Measurements from ENCODE around the gene C10orf90. TPM values are rescaled to one million over a fixed set of nuclear protein-coding genes. Genes with fewer than 3 reads are reported as not detected.

C10orf90 gene
- total RNA-seq, 2 donors from 2014 or later, result 0.43 TPM; not detected in 1

- DNase-seq (ENCODE audit: low spot score), result no peak
- Histone ChIP-seq H3K27ac (no peak overlapping the region), H3K9me3 (no peaks in the 10 kb centered on the region), H3K36me3 (no peaks in the 10 kb centered on the region), H3K4me1 (no peaks in the 10 kb centered on the region), H3K4me3 (no peak overlapping the region), H3K27me3 (no peaks in the 10 kb centered on the region)
- TF ChIP-seq CTCF (IDR thresholded peaks at IDR 0.05), result no peak
Observed at GRCh38 chr10:126705131-126705530, 34.6 kb upstream of the C10orf90 start.

GRCh38 chr10:126704649-126705048 is 34.2 kb upstream of the C10orf90 start:
- TF ChIP-seq CTCF (IDR thresholded peaks at IDR 0.05), result no peak
- Histone ChIP-seq H3K4me1 (no peaks in the 10 kb centered on the region), H3K27ac (no peak overlapping the region), H3K9me3 (no peaks in the 10 kb centered on the region), H3K4me3 (no peak overlapping the region), H3K36me3 (no peaks in the 10 kb centered on the region), H3K27me3 (no peaks in the 10 kb centered on the region)
- DNase-seq (ENCODE audit: low spot score), result no peak

GRCh38 chr10:126702181-126702580 is 31.7 kb upstream of the C10orf90 start:
- DNase-seq (ENCODE audit: low spot score), result no peak
- Histone ChIP-seq H3K4me1 (no peaks in the 10 kb centered on the region), H3K36me3 (no peaks in the 10 kb centered on the region), H3K4me3 (no peak overlapping the region), H3K9me3 (no peaks in the 10 kb centered on the region), H3K27ac (no peak overlapping the region), H3K27me3 (no peaks in the 10 kb centered on the region)
- TF ChIP-seq CTCF (IDR thresholded peaks at IDR 0.05), result no peak

- Histone ChIP-seq H3K27me3 (no peaks in the 10 kb centered on the region), H3K4me3 (no peak overlapping the region), H3K9me3 (no peaks in the 10 kb centered on the region), H3K36me3 (no peaks in the 10 kb centered on the region), H3K27ac (no peak overlapping the region), H3K4me1 (no peaks in the 10 kb centered on the region)
- no peak for DNase-seq (ENCODE audit: low spot score)
- TF ChIP-seq CTCF (IDR thresholded peaks at IDR 0.05), result no peak
Observed at GRCh38 chr10:126701526-126701925, 31.0 kb upstream of the C10orf90 start.

GRCh38 chr10:126696684-126697083 is 26.2 kb upstream of the C10orf90 start:
- H3K9me3 ChIP-seq, result no peaks in the 10 kb centered on the region
- no peak for TF ChIP-seq CTCF (IDR thresholded peaks at IDR 0.05)
- H3K27ac ChIP-seq, result no peak overlapping the region
- DNase-seq (ENCODE audit: low spot score), result no peak
- no peak overlapping the region for H3K4me3 ChIP-seq
- H3K4me1 ChIP-seq, result no peaks in the 10 kb centered on the region
- no peaks in the 10 kb centered on the region for H3K27me3 ChIP-seq
- H3K36me3 ChIP-seq, result no peaks in the 10 kb centered on the region

- H3K27me3 ChIP-seq, result no peaks in the 10 kb centered on the region
- H3K4me1 ChIP-seq, result no peaks in the 10 kb centered on the region
- no peak for DNase-seq (ENCODE audit: low spot score)
- no peak overlapping the region for H3K27ac ChIP-seq
- no peak overlapping the region for H3K4me3 ChIP-seq
- H3K9me3 ChIP-seq, result no peaks in the 10 kb centered on the region
- no peaks in the 10 kb centered on the region for H3K36me3 ChIP-seq
- no peak for TF ChIP-seq CTCF (IDR thresholded peaks at IDR 0.05)
Observed at GRCh38 chr10:126691456-126691855, 21.0 kb upstream of the C10orf90 start.

All from right atrium auricular region (tissue), 2 donors.